AG09309 (cell line): Measurements from ENCODE around the gene PTER.
A peak's percentile ranks its signal among the peaks of the same experiment; 100 is the strongest.

Source experiments
- DNase-seq: peaks from one replicate; pipeline ENCODE4 v3.0.0-alpha.2; 2010; ENCODE audit warnings: low read depth
- H3K4me3 ChIP-seq: 2 replicates; pipeline ENCODE4 v1.5.1; 2011; ENCODE audit warnings: mild to moderate bottlenecking, low read depth, low read length, moderate library complexity; ENCODE audit not compliant: control insufficient read depth
- TF ChIP-seq, protein P1 (sequence below): IDR thresholded peaks from 2 replicates; pipeline ENCODE4 v1.5.1; 2011; ENCODE audit warnings: mild to moderate bottlenecking, low read depth, low read length, inconsistent platforms; ENCODE audit not compliant: insufficient read depth, control insufficient read depth; ENCODE audit errors: missing control alignments

The PTER gene

DNA sequence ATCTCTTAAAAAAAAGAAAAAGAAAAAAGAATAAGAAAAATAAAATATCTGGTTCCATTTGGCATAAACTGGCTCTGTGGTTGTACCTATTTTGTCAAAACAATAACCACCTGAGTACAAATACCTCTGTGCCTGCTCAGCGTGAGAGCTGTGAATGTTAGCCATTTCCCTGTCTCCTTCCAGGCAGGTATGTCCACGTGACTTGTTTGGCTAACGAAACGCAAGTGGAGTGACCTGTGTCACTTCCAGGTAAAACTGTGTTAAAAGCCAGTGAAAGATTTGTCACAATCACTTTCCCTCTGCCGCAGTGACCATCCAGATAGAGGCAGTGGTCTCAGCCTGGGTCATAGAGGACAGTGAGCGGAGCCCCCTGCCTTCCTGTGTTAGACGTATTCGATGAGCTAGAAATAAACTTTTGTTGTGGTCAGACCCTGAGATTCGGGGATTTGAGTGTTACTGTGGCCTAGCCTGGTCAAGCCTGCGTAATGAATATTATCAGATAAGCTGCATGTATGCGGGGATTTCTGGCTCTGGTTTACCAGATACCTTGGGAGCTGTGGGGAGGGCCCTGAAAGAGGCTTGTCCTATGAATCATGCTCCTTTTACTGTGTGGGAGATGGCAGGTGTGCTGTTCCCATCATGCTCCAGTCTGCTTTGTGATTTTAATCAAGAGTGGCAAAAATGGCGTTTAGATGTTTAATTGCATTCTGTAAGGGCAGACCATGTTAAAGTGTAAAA is 3.8 kb downstream of the PTER start:
- no peak overlapping the region for H3K4me3 ChIP-seq
- TF ChIP-seq, protein P1, sequence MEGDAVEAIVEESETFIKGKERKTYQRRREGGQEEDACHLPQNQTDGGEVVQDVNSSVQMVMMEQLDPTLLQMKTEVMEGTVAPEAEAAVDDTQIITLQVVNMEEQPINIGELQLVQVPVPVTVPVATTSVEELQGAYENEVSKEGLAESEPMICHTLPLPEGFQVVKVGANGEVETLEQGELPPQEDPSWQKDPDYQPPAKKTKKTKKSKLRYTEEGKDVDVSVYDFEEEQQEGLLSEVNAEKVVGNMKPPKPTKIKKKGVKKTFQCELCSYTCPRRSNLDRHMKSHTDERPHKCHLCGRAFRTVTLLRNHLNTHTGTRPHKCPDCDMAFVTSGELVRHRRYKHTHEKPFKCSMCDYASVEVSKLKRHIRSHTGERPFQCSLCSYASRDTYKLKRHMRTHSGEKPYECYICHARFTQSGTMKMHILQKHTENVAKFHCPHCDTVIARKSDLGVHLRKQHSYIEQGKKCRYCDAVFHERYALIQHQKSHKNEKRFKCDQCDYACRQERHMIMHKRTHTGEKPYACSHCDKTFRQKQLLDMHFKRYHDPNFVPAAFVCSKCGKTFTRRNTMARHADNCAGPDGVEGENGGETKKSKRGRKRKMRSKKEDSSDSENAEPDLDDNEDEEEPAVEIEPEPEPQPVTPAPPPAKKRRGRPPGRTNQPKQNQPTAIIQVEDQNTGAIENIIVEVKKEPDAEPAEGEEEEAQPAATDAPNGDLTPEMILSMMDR, result no peak
- no peak for DNase-seq

DNA sequence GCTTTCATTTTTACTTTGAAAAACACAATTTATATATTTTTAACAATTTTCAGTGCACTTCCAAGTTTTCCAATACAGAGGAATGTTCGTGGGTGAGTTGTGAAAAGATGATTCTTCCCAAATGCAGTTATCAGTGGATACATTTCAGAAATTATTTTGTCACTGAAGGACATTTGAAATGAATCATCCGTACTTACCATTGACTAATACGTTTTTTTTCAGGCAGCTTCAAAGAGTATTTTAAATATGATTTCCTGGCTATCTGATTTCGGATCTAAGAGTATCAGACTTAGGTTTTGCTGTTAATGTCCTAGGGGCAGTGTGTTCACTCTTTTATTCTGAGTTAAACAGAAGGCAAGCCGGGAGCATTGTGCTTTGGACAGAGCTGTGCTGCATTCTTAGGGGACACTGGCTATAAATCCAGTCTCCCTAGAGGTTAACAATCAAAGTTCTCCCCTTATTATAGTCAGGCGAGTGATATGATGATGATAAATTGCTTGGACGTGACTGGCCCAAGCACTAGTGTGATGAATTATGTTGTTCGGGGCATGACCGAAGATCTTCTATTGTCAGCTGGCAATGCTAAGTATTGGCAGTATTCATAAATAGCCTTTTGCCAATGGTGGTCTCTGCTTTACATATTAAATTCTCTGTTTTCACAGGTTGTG is 4.5 kb downstream of the PTER start:
- peak; percentile 8 for DNase-seq

DNA sequence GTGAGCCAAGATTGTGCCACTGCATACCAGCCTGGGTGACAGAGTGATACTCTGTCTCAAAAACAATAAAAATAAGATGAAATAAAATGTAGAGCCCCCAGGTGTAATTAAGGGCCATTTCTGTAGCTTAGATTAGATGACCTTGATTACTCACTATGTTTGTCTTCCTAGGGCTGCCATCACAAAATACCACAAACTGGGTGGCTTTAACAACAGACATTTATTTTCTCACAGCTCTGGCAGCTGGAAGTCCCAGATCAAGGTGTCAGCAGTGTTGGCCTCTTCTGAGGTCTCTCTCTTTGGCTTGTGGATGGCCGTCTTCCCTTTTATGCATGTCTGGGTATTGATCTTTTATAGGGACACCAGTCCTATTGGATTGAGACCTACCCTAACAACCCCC is 6.1 kb downstream of the PTER start:
- H3K4me3 ChIP-seq, result no peak overlapping the region
- DNase-seq, result no peak
- TF ChIP-seq, protein P1, result no peak

More for the DNA sequence above, 4.5 kb downstream of the PTER start:
- no peak overlapping the region for H3K4me3 ChIP-seq
- TF ChIP-seq, protein P1, result no peak

DNA sequence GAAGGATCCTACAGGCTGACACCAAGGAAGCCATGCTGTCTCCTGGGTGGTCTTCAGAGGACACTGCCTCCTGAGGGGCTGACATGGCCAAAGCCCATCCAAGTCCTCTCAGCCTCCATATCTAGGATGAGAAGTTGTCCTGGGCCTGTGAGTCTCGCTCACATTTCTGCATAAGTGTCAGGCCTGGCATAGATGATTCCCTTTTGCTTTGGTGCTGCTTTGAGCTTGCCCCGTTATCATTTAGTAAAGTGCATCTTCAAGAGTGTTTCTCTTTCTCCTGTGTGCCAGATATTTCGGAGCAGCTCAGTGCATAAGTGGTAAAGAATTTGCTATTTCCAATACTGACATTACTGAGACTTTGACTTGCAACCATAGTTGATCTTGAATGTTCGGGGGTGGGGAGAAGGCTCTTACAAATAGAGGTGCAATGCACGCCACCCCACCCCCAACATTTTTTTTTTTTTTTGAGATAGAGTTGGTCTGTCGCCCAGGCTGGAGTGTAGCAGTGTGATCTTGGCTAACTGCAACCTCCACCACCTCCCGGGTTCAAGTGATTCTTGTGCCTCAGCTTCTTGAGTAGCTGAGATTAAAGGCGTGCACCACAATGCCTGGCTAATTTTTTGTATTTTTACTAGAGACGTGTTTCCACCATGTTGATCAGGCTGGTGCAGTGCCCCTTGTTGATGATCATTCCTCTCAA is 9.1 kb downstream of the PTER start:
- no peak overlapping the region for H3K4me3 ChIP-seq
- DNase-seq, result no peak
- TF ChIP-seq, protein P1, result no peak

DNA sequence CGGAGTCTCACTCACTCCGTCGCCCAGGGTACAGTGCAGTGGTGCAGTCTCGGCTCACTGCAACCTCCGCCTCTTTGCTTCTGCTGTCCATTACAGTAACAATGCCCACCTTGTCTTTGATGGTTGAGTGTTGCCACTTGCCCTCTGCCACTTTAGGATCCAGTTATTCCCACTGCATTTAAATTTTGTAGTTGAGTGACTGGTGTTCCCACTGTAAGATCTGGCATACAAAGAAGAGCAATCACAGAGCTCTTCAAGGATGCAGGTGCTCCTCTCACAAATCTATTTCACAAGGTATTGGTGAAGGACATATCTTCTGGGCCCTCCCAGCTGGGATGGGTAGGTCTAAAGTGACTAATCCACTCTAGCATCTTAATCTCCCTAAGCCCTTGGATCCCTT is 12.6 kb downstream of the PTER start:
- DNase-seq, result no peak

More for the DNA sequence above, 12.6 kb downstream of the PTER start:
- TF ChIP-seq, protein P1, result no peak
- H3K4me3 ChIP-seq, result no peak overlapping the region
